HUES48 (cell line): ENCODE measurements around the gene SEC61A1.

Source experiments
- H3K27ac ChIP-seq: one replicate; pipeline ENCODE4 v1.7.0; 2013; ENCODE audit warnings: low read depth, low read length, inconsistent platforms
- H3K27me3 ChIP-seq: 2 replicates; pipeline ENCODE4 v1.6.1; 2013; ENCODE audit warnings: mild to moderate bottlenecking, low read length; ENCODE audit not compliant: control insufficient read depth, insufficient read depth
- H3K36me3 ChIP-seq: 2 replicates; pipeline ENCODE4 v1.6.1; 2013; ENCODE audit warnings: low read length; ENCODE audit not compliant: control insufficient read depth, insufficient read depth
- H3K4me1 ChIP-seq: 2 replicates; pipeline ENCODE4 v1.6.1; 2013; ENCODE audit warnings: mild to moderate bottlenecking, low read length; ENCODE audit not compliant: control insufficient read depth, insufficient read depth
- H3K4me3 ChIP-seq: 2 replicates; pipeline ENCODE4 v1.5.1; 2013; ENCODE audit warnings: mild to moderate bottlenecking, low read depth, low read length
- H3K9ac ChIP-seq: 2 replicates; pipeline ENCODE4 v1.6.1; 2013; ENCODE audit warnings: mild to moderate bottlenecking, low read depth, low read length, moderate library complexity
- H3K9me3 ChIP-seq: 2 replicates; pipeline ENCODE4 v1.6.1; 2013; ENCODE audit warnings: low read length; ENCODE audit not compliant: control insufficient read depth, insufficient read depth

The SEC61A1 gene

DNA sequence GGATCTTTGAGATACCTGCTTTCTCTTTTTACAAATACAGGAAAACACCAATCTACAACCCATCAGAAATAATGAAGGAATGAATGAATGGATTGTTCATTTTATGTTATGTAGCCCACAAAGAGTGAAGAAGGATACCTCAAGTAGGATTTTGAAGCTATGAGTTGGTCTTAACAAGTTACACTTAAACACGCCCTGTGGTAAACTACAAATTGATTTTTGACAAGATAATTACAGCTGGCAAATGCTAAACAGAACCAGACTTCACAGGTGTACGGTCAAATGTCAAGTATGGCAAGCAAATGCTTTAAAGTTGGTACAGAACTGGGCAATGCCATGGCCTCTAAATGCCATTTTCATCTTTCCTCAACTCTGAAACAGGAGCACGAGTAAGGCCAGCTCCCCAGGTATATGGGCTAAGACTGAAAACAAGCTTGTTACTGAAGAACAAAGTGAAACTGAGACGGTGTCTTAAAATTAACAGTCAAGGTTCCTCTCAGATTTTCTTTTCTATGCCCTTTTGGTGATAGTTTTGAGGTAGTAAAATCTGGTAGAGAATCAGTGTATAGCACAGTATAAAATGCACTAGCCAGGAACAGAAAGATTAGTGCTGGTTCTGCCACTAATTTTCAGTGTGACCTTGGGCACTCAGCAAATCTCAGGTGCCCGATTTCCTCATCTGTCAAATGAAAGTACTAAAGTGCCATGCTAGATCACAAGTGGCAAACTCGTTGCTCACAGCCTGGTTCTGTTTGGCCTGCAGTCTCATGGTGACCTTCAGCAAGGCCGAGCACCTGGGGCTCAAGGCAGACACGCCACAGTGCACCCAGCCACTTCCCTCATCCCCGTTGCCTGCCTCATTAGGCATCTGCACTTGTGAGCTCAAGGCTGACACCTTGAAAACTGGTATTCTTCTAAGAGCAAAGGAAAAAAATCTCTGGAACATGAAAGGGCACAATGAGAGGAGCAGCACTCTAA, 61.9 kb downstream of the SEC61A1 start:
- Histone ChIP-seq H3K36me3 (peaks cover 94% of the 10 kb centered on the region), H3K4me1 (no peaks in the 10 kb centered on the region), H3K4me3 (no peak overlapping the region), H3K27ac (no peak overlapping the region), H3K9ac (no peak overlapping the region), H3K9me3 (no peaks in the 10 kb centered on the region), H3K27me3 (no peaks in the 10 kb centered on the region)
